ENCODE data around the gene TREML1. TPM values are rescaled to one million over a fixed set of nuclear protein-coding genes. Genes with fewer than 3 reads are reported as not detected.

TREML1 gene
- total and polyA plus RNA-seq, 2 of the 4 experiments (the other 2 are of a cell fraction) = not detected

- WGBS, 2 experiments (ENCODE audit: extremely low coverage in 2 of 2, insufficient read length in 1 of 2) = no CpG with 5 or more reads among the region's 3 CpGs
- Histone ChIP-seq H3K4me1 (ENCODE audit: control insufficient read depth, insufficient read depth, low read length) (no peaks in the 10 kb centered on the region), H2BK20ac (ENCODE audit: low read depth, low read length) (no peak overlapping the region), H3K18ac (ENCODE audit: low read depth, low read length) (no peak overlapping the region), H3K4ac (ENCODE audit: low read depth, low read length) (no peak overlapping the region), H3K36me3 (ENCODE audit: control insufficient read depth, insufficient read depth, low read length) (no peaks in the 10 kb centered on the region), H2BK120ac (ENCODE audit: low read depth, low read length) (no peak overlapping the region), H2BK15ac (ENCODE audit: low read depth, low read length) (no peak overlapping the region), H3K9me3 (ENCODE audit: control insufficient read depth, insufficient read depth, low read length) (no peaks in the 10 kb centered on the region), H2AFZ (replicated peaks; ENCODE audit: low read length, poor library complexity) (no peak overlapping the region), H4K5ac (ENCODE audit: low read depth, low read length) (no peak overlapping the region), H3K23ac (ENCODE audit: low read depth, low read length) (no peak overlapping the region), H3K27me3 (ENCODE audit: control insufficient read depth, insufficient read depth, low read length) (no peaks in the 10 kb centered on the region), H2AK9ac (replicated peaks; ENCODE audit: low read depth, low read length, poor library complexity) (no peak overlapping the region), H3K4me2 (ENCODE audit: low read depth, low read length) (no peak overlapping the region), H3K27ac (ENCODE audit: insufficient read depth, low read length) (no peak overlapping the region), H3K79me1 (ENCODE audit: low read depth in 1 of 2, low read length in 2 of 2) (no peaks in the 10 kb centered on the region), H3K9ac (ENCODE audit: low read depth, low read length) (no peak overlapping the region), H2BK5ac (ENCODE audit: low read depth, low read length, poor library complexity, severe bottlenecking) (no peak overlapping the region), H3K9me1 (ENCODE audit: insufficient read depth, low read length) (no peaks in the 10 kb centered on the region), H4K8ac (ENCODE audit: low read depth in 2 of 2, low read length in 2 of 2) (no peak overlapping the region), H2AK5ac (ENCODE audit: low read depth, low read length) (no peak overlapping the region), H3K56ac (ENCODE audit: extremely low read depth, insufficient read depth, low read length) (no peak overlapping the region), H3K14ac (replicated peaks; ENCODE audit: low read depth, low read length) (no peak overlapping the region), H4K20me1 (ENCODE audit: insufficient read depth, low read length) (no peaks in the 10 kb centered on the region), H4K91ac (ENCODE audit: insufficient read depth, low read depth, low read length) (no peak overlapping the region), H3K4me3 (ENCODE audit: insufficient read depth, low read depth, low read length) (no peak overlapping the region)
- dilution Hi-C loops (cut with HindIII; ENCODE audit: low sequenced_read_pairs, unreplicated experiment) (no loop called here), intact Hi-C loops (cut with micrococcal nuclease) (no loop called here), in situ Hi-C loops (cut with MboI; ENCODE audit: low sequenced_read_pairs) (no loop called here)
- ATAC-seq (ENCODE audit: low read depth) (no peak), DNase-seq (no peak)
- TF ChIP-seq MAFK (IDR thresholded peaks at IDR 0.05; ENCODE audit: low read depth, low read length) (peak; percentile 89), RFX5 (IDR thresholded peaks at IDR 0.05; ENCODE audit: low read depth, low read length) (no peak), MXI1 (IDR thresholded peaks at IDR 0.05; ENCODE audit: borderline replicate concordance, low read depth, low read length) (no peak)
- POLR2A ChIA-PET (ENCODE audit: unreplicated experiment) = no interaction called here
- CTCF ChIA-PET = no interaction called here
- BruUV-seq (replicated peaks) = no TSS peak
Observed at GRCh38 chr6:41135062-41135832, 18.9 kb downstream of the TREML1 start.

Data from IMR-90 (cell line).